PFSK-1 (cell line): ENCODE results near the gene EIF4G1.

Experiments
- FOXP2 ChIP-seq: optimal IDR thresholded peaks from 2 replicates; pipeline ENCODE3; 2011; ENCODE audit warnings: borderline replicate concordance, control low read depth, inconsistent platforms; ENCODE audit not compliant: insufficient read depth; ENCODE audit errors: extremely low read length, extremely low read depth
- POLR2AphosphoS5 ChIP-seq: IDR thresholded peaks from 2 replicates; pipeline ENCODE4 v1.6.1; 2012; ENCODE audit warnings: low read depth, mild to moderate bottlenecking, control low read depth, low read length, moderate library complexity
- REST ChIP-seq, 2 experiments: IDR thresholded peaks; 2 replicates each; pipeline versions ENCODE4 v1.6.1 to v1.8.0; 2011 to 2012; ENCODE audit warnings: low read depth in 2 of 2, low read length in 2 of 2, control low read depth in 1 of 2, inconsistent platforms in 1 of 2, mild to moderate bottlenecking in 1 of 2, moderate library complexity in 1 of 2; ENCODE audit not compliant: insufficient read depth in 1 of 2
- SIN3A ChIP-seq: IDR thresholded peaks from 2 replicates; pipeline ENCODE4 v1.6.1; 2012; ENCODE audit warnings: mild to moderate bottlenecking, low read length, moderate library complexity, borderline replicate concordance; ENCODE audit not compliant: insufficient read depth
- TAF1 ChIP-seq: IDR thresholded peaks from 2 replicates; pipeline ENCODE4 v1.6.1; 2012; ENCODE audit warnings: low read length, control low read depth, borderline replicate concordance; ENCODE audit not compliant: insufficient read depth

- TF ChIP-seq POLR2AphosphoS5 (no peak; the same call in 1 of the 2 replicates), TAF1 (no peak), SIN3A (no peak), REST (IDR thresholded peaks at IDR 0.05; ENCODE audit: insufficient read depth in 1 of 2, low read depth in 2 of 2, low read length in 2 of 2) (no peak), FOXP2 (no peak)
Measured at GRCh38 chr3:184316792-184317191, 2.4 kb downstream of the EIF4G1 start.
